Thyroid gland (tissue), 4 donors: ENCODE measurements around the gene ZC3H10. TPM values are rescaled to one million over a fixed set of nuclear protein-coding genes. Genes with fewer than 3 reads are reported as not detected.

Experiments
- DNase-seq, 2 donors: peaks; one replicate each; pipeline ENCODE4 v3.0.0-alpha.2; 2019
- H3K27ac ChIP-seq, 3 donors: fragments of 200-600 bp; sonication (generic); 1 replicate in 2 of 3; 2 replicates in 1 of 3; pipeline ENCODE4 v1.5.1; 2016 to 2019; ENCODE audit warnings: mild to moderate bottlenecking in 1 of 3, moderate library complexity in 1 of 3
- H3K27me3 ChIP-seq: fragments of 200-600 bp; sonication (generic); one replicate; pipeline ENCODE4 v1.5.1; 2019
- H3K36me3 ChIP-seq, 2 donors: fragments of 200-600 bp; sonication (generic); one replicate each; pipeline ENCODE4 v1.5.1; 2016 to 2019
- H3K4me1 ChIP-seq, 2 donors: fragments of 200-600 bp; sonication (generic); one replicate each; pipeline ENCODE4 v1.5.1; 2017 to 2019
- H3K4me3 ChIP-seq, 3 donors: fragments of 200-600 bp; sonication (generic); replicated peaks in 1 of 3; 1 replicate in 2 of 3; 2 replicates in 1 of 3; pipeline ENCODE4 v1.5.1; 2016; ENCODE audit warnings: mild to moderate bottlenecking in 1 of 3
- H3K9me3 ChIP-seq: fragments of 200-600 bp; sonication (generic); one replicate; pipeline ENCODE4 v1.5.1; 2017
- POLR2A ChIP-seq, 2 donors: fragments of 450-650 bp; IDR thresholded peaks; one replicate each; pipeline ENCODE4 v1.6.1; 2017; ENCODE audit warnings: antibody characterized with exemption in 2 of 2, mild to moderate bottlenecking in 2 of 2, moderate library complexity in 1 of 2
- WGBS, 2 donors: methylation state at CpG; one replicate each; pipeline ENCODE4 v1.1.5; 2017; 5-methylcytosine and 5-hydroxymethylcytosine counted together
- intact Hi-C: fragments of 100-400 bp; cut with DNase I; formaldehyde crosslinking; loops from one replicate; pipeline ENCODE4 v1.15.1; 2023
- total RNA-seq, 4 donors: library from RNA; depleted of rRNA; stranded (reverse); fragments of >200 nt; gene quantifications; one replicate each; pipeline ENCODE4 v1.2.3, GENCODE V29; 2016
- TF ChIP-seq, protein P1 (sequence below), 6 experiments: fragments of 200-600 bp in 3 of 6; fragments of 450-650 bp in 3 of 6; sonication (generic) in 3 of 6; IDR thresholded peaks; one replicate each; pipeline ENCODE4 v1.5.1; 2016 to 2019; ENCODE audit warnings: antibody characterized with exemption in 6 of 6, mild to moderate bottlenecking in 2 of 6, inconsistent platforms in 1 of 6, moderate library complexity in 1 of 6

Gene ZC3H10
- total RNA-seq, 4 donors from 2014 or later = 4.7 to 7.7 (median 5.6) TPM

DNA sequence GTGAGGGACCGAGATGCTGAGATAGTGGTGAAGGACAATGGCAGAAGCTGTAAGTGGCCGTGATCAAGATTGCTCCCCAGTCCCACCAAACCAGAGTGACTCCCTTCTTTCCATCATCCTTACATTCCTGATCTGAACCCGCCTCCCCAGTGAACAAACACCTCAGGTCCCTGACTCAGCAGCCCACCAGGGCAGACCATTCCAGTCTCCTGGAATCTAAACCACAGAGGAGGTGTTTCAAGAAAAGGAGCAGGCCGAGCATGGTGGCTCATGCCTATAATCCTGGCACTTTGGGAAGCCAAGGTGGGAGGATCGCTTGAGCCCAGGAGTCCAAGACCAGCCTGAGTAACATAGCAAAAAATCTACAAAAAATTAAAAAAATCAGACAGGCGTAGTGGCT, 31.5 kb upstream of the ZC3H10 start:
- DNase-seq = no peak
- Histone ChIP-seq H3K27me3 (no peaks in the 10 kb centered on the region), H3K9me3 (no peaks in the 10 kb centered on the region), H3K36me3 (no peaks in the 10 kb centered on the region), H3K27ac (peak overlapping the region in 1 of 3 donors; percentile 24), H3K4me1 (peaks cover 6 to 18% of the 10 kb centered on the region in 2 donors), H3K4me3 (no peak overlapping the region)
- TF ChIP-seq POLR2A (IDR thresholded peaks at IDR 0.05) = no peak
- TF ChIP-seq, protein P1, sequence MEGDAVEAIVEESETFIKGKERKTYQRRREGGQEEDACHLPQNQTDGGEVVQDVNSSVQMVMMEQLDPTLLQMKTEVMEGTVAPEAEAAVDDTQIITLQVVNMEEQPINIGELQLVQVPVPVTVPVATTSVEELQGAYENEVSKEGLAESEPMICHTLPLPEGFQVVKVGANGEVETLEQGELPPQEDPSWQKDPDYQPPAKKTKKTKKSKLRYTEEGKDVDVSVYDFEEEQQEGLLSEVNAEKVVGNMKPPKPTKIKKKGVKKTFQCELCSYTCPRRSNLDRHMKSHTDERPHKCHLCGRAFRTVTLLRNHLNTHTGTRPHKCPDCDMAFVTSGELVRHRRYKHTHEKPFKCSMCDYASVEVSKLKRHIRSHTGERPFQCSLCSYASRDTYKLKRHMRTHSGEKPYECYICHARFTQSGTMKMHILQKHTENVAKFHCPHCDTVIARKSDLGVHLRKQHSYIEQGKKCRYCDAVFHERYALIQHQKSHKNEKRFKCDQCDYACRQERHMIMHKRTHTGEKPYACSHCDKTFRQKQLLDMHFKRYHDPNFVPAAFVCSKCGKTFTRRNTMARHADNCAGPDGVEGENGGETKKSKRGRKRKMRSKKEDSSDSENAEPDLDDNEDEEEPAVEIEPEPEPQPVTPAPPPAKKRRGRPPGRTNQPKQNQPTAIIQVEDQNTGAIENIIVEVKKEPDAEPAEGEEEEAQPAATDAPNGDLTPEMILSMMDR (IDR thresholded peaks at IDR 0.05) = no peak
- intact Hi-C loops = no loop called here
- 86 to 89% methylated on average over 6 of the region's 6 CpGs for WGBS, 2 donors

DNA sequence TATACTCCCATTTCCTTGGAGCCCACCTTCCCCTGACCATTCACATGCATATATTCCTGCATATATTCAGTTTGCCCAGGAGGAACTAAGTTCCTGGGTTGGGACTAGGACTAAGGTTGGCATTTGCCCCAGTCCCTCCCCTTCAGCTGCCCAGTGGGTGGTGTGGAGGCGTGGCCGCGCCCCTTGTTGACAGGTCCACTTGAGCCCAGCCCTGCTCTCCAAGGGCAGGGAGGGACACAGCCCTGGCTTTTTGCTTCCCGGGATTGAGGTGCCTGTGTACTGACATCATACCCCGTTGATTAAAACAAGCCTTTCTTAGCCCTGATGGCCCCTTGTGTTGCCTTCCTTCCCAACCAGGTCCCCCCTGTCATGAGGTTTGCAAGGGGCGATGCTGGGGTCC, 30.8 kb upstream of the ZC3H10 start:
- TF ChIP-seq, protein P1 (IDR thresholded peaks at IDR 0.05) = no peak
- TF ChIP-seq POLR2A (IDR thresholded peaks at IDR 0.05) = no peak
- Histone ChIP-seq H3K36me3 (no peaks in the 10 kb centered on the region), H3K9me3 (no peaks in the 10 kb centered on the region), H3K27ac (peak overlapping the region; percentile 12 to 61 (median 34)), H3K27me3 (no peaks in the 10 kb centered on the region), H3K4me3 (no peak overlapping the region), H3K4me1 (peaks cover 6 to 18% of the 10 kb centered on the region in 2 donors)
- peak; percentile 97 to 98 for DNase-seq
- intact Hi-C loops = no loop called here
- 35 to 60% methylated on average over 4 to 6 of the region's 6 CpGs for WGBS, 2 donors

DNA sequence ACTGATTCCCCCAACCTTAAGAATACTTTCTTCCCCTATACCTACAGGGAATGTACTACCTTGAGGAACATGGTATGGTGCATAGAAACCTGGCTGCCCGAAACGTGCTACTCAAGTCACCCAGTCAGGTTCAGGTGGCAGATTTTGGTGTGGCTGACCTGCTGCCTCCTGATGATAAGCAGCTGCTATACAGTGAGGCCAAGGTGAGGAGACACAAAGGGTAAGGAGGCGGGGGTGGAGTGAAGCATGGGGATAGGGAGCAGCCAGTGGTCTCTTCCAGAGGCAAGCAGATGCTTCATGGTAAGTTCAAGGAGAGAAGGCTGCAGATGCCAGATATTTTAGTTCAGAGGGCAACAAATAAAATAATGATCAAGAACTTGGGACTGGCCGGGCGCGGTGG, 20.3 kb upstream of the ZC3H10 start:
- no peak for DNase-seq
- Histone ChIP-seq H3K36me3 (peaks cover 0 to 5% of the 10 kb centered on the region in 2 donors), H3K27ac (no peak overlapping the region), H3K4me3 (no peak overlapping the region), H3K9me3 (no peaks in the 10 kb centered on the region), H3K4me1 (no peaks in the 10 kb centered on the region), H3K27me3 (no peaks in the 10 kb centered on the region)
- no peak for TF ChIP-seq POLR2A (IDR thresholded peaks at IDR 0.05)
- TF ChIP-seq, protein P1 (IDR thresholded peaks at IDR 0.05) = no peak
- intact Hi-C loops = no loop called here
- 93 to 95% methylated on average over 6 of the region's 6 CpGs for WGBS, 2 donors

DNA sequence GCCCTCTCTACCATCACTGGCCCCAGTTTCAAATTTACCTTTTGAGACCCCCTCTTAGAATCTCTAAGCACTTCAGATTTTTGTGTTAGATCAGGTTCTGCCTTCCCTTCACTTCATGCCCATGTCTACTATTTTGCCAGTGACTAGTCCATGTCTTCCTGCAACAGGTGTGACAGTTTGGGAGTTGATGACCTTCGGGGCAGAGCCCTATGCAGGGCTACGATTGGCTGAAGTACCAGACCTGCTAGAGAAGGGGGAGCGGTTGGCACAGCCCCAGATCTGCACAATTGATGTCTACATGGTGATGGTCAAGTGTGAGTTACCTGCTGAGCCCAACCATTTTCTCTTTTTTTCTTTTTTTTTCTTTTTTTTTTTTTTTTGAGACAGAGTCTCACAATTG, 19.5 kb upstream of the ZC3H10 start:
- no peaks in the 10 kb centered on the region for H3K9me3 ChIP-seq
- H3K4me1 ChIP-seq = peaks cover 0 to 4% of the 10 kb centered on the region in 2 donors
- peaks cover 0 to 5% of the 10 kb centered on the region in 2 donors for H3K36me3 ChIP-seq
- H3K27ac ChIP-seq = no peak overlapping the region
- intact Hi-C loops = no loop called here
- DNase-seq = no peak
- 88 to 89% methylated on average over 3 of the region's 3 CpGs for WGBS, 2 donors
- no peak for TF ChIP-seq POLR2A (IDR thresholded peaks at IDR 0.05)
- TF ChIP-seq, protein P1 (IDR thresholded peaks at IDR 0.05) = no peak
- H3K4me3 ChIP-seq = no peak overlapping the region
- no peaks in the 10 kb centered on the region for H3K27me3 ChIP-seq

DNA sequence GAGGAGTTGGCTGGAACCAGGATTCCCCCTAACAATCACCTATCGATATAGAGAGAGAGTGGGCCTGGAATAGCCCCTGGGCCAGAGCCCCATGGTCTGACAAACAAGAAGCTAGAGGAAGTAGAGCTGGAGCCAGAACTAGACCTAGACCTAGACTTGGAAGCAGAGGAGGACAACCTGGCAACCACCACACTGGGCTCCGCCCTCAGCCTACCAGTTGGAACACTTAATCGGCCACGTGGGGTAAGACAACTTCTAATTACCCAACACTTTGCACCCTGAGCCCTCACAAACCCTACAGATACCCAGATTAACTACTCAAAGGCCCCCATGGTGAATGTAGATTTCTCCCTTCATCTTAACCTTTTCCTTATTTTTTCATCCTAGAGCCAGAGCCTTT, 18.3 kb upstream of the ZC3H10 start:
- H3K27me3 ChIP-seq = no peaks in the 10 kb centered on the region
- H3K27ac ChIP-seq = no peak overlapping the region
- H3K4me1 ChIP-seq = peaks cover 0 to 5% of the 10 kb centered on the region in 2 donors
- intact Hi-C loops = loop anchor here (10.0 kb wide), 1 partner anchor 55 kb away; the partner anchor contains the start of gene RPS26
- no peak for DNase-seq
- WGBS, 2 donors = 95 to 98% methylated on average over 4 of the region's 4 CpGs
- H3K36me3 ChIP-seq = peaks cover 0 to 5% of the 10 kb centered on the region in 2 donors
- no peaks in the 10 kb centered on the region for H3K9me3 ChIP-seq
- H3K4me3 ChIP-seq = no peak overlapping the region
- TF ChIP-seq, protein P1 (IDR thresholded peaks at IDR 0.05) = no peak
- no peak for TF ChIP-seq POLR2A (IDR thresholded peaks at IDR 0.05)
